T-cell (primary cell): ENCODE measurements around the gene CELA2B. TPM values are rescaled to one million over a fixed set of nuclear protein-coding genes. Genes with fewer than 3 reads are reported as not detected.
"Not testable (repeated sequence)": the region's sequence is repeated elsewhere in the genome, so short reads cannot be mapped to it uniquely, and the experiment has no call there.

Source experiments
- ATAC-seq, 4 experiments: fragments of 200-7000 bp in 3 of 4; fragments of 150-1000 bp in 1 of 4; cut with Tn5 transposase; replicated peaks in 1 of 4; 1 replicate in 3 of 4; 2 replicates in 1 of 4; pipeline ENCODE4 v1.10.0; 2021; ENCODE audit warnings: moderate library complexity in 3 of 4, mild to moderate bottlenecking in 2 of 4, moderate number of reproducible peaks in 1 of 4
- CTCF ChIA-PET, 2 donors: fragments of 300-600 bp; sonication (Branson Sonifier 250); formaldehyde crosslinking; loops; one replicate each; lab custom pipeline; 2022; ENCODE audit warnings: antibody characterized with exemption in 2 of 2; lab: Charles Lee
- POLR2A ChIA-PET, 2 donors: fragments of 300-600 bp; sonication (Branson Sonifier 250); formaldehyde crosslinking; loops; one replicate each; lab custom pipeline; 2022; ENCODE audit warnings: antibody characterized with exemption in 2 of 2; lab: Charles Lee
- DNase-seq, 35 experiments: peaks; one replicate each; pipeline versions ENCODE4 v3.0.0 to v3.0.0-alpha.2; 2013 to 2023
- H3K27ac ChIP-seq: one replicate; pipeline ENCODE4 v1.5.1; 2013; ENCODE audit warnings: low read length
- H3K27me3 ChIP-seq, 2 experiments: replicated peaks in 1 of 2; 1 replicate in 1 of 2; 2 replicates in 1 of 2; pipeline versions ENCODE4 v1.6.1 to v1.7.0; 2013; ENCODE audit warnings: low read length in 1 of 2, mixed read lengths in 1 of 2; ENCODE audit not compliant: control insufficient read depth in 2 of 2, insufficient read depth in 2 of 2; ENCODE audit errors: extremely low read depth in 1 of 2
- H3K36me3 ChIP-seq, 2 donors: 1 replicate in 1 of 2; 2 replicates in 1 of 2; pipeline versions ENCODE4 v1.6.1 to v1.7.0; 2013; ENCODE audit warnings: low read length in 1 of 2; ENCODE audit not compliant: control insufficient read depth in 2 of 2, insufficient read depth in 1 of 2; ENCODE audit errors: extremely low read depth in 1 of 2
- H3K4me1 ChIP-seq, 2 experiments: 1 replicate in 1 of 2; 2 replicates in 1 of 2; pipeline versions ENCODE4 v1.6.1 to v1.7.0; 2013; ENCODE audit warnings: low read length in 2 of 2, mixed read lengths in 1 of 2; ENCODE audit not compliant: insufficient read depth in 2 of 2, control insufficient read depth in 1 of 2; ENCODE audit errors: extremely low read depth in 1 of 2
- H3K4me3 ChIP-seq, 2 donors: 1 replicate in 1 of 2; 2 replicates in 1 of 2; pipeline versions ENCODE4 v1.5.1 to v1.7.0; 2013; ENCODE audit warnings: mild to moderate bottlenecking in 2 of 2, low read length in 1 of 2, moderate library complexity in 1 of 2; ENCODE audit not compliant: control insufficient read depth in 1 of 2; ENCODE audit errors: extremely low read depth in 1 of 2
- H3K9me3 ChIP-seq: 2 replicates; pipeline ENCODE4 v1.7.0; 2013
- H3K27ac Mint-ChIP-seq, 2 donors: one replicate each; pipeline ENCODE4 v1.8.0; 2020 to 2021; ENCODE audit warnings: mild to moderate bottlenecking in 2 of 2, mixed read lengths in 2 of 2
- H3K27me3 Mint-ChIP-seq, 2 donors: one replicate each; pipeline ENCODE4 v1.8.0; 2021 to 2022; ENCODE audit warnings: mixed read lengths in 2 of 2
- H3K36me3 Mint-ChIP-seq: one replicate; pipeline ENCODE4 v1.8.0; 2021; ENCODE audit warnings: mixed read lengths
- H3K4me1 Mint-ChIP-seq, 3 donors: one replicate each; pipeline ENCODE4 v1.8.0; 2020 to 2022; ENCODE audit warnings: mixed read lengths in 3 of 3, mild to moderate bottlenecking in 1 of 3
- H3K4me3 Mint-ChIP-seq, 3 donors: one replicate each; pipeline ENCODE4 v1.8.0; 2020 to 2022; ENCODE audit warnings: mild to moderate bottlenecking in 3 of 3, mixed read lengths in 3 of 3, moderate library complexity in 3 of 3
- H3K9me3 Mint-ChIP-seq, 3 donors: one replicate each; pipeline ENCODE4 v1.8.0; 2020 to 2022; ENCODE audit warnings: mixed read lengths in 3 of 3
- WGBS: methylation state at CpG from one replicate; pipeline ENCODE4 v1.1.5; 2013; ENCODE audit warnings: missing lambda C conversion rate; ENCODE audit not compliant: insufficient coverage; 5-methylcytosine and 5-hydroxymethylcytosine counted together
- total RNA-seq, 35 experiments: library from RNA in 6 of 35; stranded (reverse) in 6 of 35; fragments of 120-200 nt in 1 of 35; gene quantifications; one replicate each; pipeline versions ENCODE4 v1.2.1 to v1.2.4 and lab custom pipeline; 2013 to 2026

Gene CELA2B
- total RNA-seq, 5 donors from 2014 or later (not counting 1 experiment from before 2014, with no cell fraction given), result 0.30 to 0.41 TPM; not detected in 3

DNA sequence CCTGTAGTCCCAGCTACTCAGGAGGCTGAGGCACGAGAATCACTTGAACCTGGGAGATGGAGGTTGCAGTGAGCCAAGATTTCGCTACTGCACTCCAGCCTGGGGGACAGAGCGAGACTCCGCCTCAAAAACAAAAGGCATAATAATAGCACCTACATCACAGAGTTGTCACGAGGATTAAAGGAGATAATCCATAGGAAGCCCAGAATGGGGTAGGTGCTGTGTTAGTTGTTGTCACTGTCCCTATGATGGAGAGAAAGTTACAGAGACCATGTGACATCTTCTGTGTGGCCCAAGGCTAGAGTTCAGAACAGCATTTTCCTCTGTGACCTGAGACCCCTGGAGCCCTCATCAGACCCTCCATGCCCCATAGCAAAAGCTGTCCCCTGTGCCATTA lies 12.0 kb upstream of the CELA2B start:
- 80% methylated on average over 1 of the region's 5 CpGs for WGBS
- CTCF ChIA-PET, result not testable (repeated sequence)
- H3K27me3 Mint-ChIP-seq, result peaks cover 0 to 17% of the 10 kb centered on the region in 2 donors

GRCh38 chr1:15465674-15466073 lies 10.2 kb upstream of the CELA2B start:
- no peak overlapping the region for H3K27ac Mint-ChIP-seq
- POLR2A ChIA-PET, result no interaction called here
- Histone ChIP-seq H3K27me3 (peaks cover 0 to 7% of the 10 kb centered on the region in 2 experiments), H3K9me3 (no peaks in the 10 kb centered on the region), H3K36me3 (no peaks in the 10 kb centered on the region), H3K4me1 (no peaks in the 10 kb centered on the region), H3K27ac (no peak overlapping the region), H3K4me3 (no peak overlapping the region)
- CTCF ChIA-PET, result no interaction called here
- no peak overlapping the region for H3K4me3 Mint-ChIP-seq
- H3K9me3 Mint-ChIP-seq, result no peaks in the 10 kb centered on the region
- H3K4me1 Mint-ChIP-seq, result no peaks in the 10 kb centered on the region
- 73% methylated on average over 6 of the region's 7 CpGs for WGBS
- DNase-seq, result no peak
- H3K27me3 Mint-ChIP-seq, result peaks cover 0 to 15% of the 10 kb centered on the region in 2 donors
- H3K36me3 Mint-ChIP-seq, result no peaks in the 10 kb centered on the region
- ATAC-seq, result no peak

More for the DNA sequence above, 12.0 kb upstream of the CELA2B start:
- H3K4me3 Mint-ChIP-seq, H3K9me3 Mint-ChIP-seq, H3K4me3 ChIP-seq, POLR2A ChIA-PET, H3K27me3 ChIP-seq, H3K36me3 Mint-ChIP-seq, H3K4me1 Mint-ChIP-seq, H3K27ac Mint-ChIP-seq, H3K27ac ChIP-seq, H3K4me1 ChIP-seq, DNase-seq, H3K36me3 ChIP-seq, H3K9me3 ChIP-seq, ATAC-seq: not testable (repeated sequence)

DNA sequence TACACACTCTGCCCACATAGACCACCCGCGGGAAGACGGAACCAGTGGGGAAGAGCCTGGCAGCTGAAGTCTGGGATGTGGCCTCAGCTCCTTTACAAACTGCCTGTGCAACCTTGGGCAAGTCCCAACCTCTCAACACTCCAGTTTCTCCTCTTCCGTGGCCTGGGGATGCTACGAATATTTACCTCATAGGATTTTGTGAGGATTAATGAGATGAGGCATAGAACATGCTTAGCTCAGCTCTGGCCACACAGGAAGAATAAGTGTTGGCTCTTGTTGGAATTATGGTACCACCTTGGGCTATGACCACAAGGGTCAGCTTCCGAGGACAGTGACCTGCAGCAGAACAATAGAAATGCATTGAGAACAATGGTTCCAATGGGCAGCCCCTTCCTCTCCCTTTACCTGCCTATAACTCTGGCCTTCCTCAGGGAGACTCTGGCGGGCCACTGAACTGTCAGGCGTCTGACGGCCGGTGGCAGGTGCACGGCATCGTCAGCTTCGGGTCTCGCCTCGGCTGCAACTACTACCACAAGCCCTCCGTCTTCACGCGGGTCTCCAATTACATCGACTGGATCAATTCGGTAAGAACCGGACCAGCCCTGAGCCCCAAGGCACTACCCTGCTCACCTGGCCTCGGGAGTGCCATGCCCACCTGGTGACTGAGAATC lies 8.8 kb upstream of the CELA2B start:
- DNase-seq, H3K36me3 Mint-ChIP-seq, H3K4me3 Mint-ChIP-seq, CTCF ChIA-PET, H3K27ac ChIP-seq, ATAC-seq, H3K4me1 ChIP-seq, H3K27me3 ChIP-seq, H3K9me3 ChIP-seq, H3K4me3 ChIP-seq, POLR2A ChIA-PET, H3K4me1 Mint-ChIP-seq, H3K27ac Mint-ChIP-seq, H3K36me3 ChIP-seq, H3K9me3 Mint-ChIP-seq: not testable (repeated sequence)
- WGBS, result 95% methylated on average over 16 of the region's 22 CpGs
- peaks cover 0 to 15% of the 10 kb centered on the region in 2 donors for H3K27me3 Mint-ChIP-seq

DNA sequence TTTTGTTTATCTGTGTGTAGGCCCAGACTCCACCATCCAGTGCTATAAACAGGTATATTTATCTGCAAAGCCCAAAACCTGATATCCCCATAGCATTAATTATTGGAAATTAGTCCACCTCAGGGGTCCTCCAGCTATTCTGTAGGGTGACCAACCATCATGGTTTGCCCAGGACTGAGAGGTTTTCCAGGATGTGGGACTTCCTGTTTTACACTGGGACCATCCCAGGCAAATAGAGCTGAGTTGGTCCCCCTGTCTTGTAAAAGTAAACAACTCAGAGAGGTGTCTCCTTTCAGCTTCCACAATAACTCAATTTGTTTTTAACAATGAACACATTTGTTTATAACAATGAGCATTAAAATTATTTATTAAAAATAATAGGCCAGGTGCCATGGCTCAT lies 7.8 kb upstream of the CELA2B start:
- H3K36me3 ChIP-seq, result no peaks in the 10 kb centered on the region
- Mint-ChIP-seq H3K27ac (no peak overlapping the region), H3K27me3 (peaks cover 0 to 15% of the 10 kb centered on the region in 2 donors), H3K9me3 (no peaks in the 10 kb centered on the region), H3K4me1 (no peaks in the 10 kb centered on the region), H3K36me3 (no peaks in the 10 kb centered on the region), H3K4me3 (no peak overlapping the region)
- H3K4me3 ChIP-seq, result no peak overlapping the region
- H3K27me3 ChIP-seq, result peaks cover 0 to 7% of the 10 kb centered on the region in 2 experiments
- H3K27ac ChIP-seq, result no peak overlapping the region
- DNase-seq (no peak), ATAC-seq (no peak)
- H3K9me3 ChIP-seq, result no peaks in the 10 kb centered on the region
- ChIA-PET POLR2A (interaction anchor here in 1 of 2 donors (0.6 kb wide), 1 partner anchor 153 kb away, joined by 7 read pairs; no protein-coding TSS in a partner anchor), CTCF (no interaction called here)
- H3K4me1 ChIP-seq, result no peaks in the 10 kb centered on the region

DNA sequence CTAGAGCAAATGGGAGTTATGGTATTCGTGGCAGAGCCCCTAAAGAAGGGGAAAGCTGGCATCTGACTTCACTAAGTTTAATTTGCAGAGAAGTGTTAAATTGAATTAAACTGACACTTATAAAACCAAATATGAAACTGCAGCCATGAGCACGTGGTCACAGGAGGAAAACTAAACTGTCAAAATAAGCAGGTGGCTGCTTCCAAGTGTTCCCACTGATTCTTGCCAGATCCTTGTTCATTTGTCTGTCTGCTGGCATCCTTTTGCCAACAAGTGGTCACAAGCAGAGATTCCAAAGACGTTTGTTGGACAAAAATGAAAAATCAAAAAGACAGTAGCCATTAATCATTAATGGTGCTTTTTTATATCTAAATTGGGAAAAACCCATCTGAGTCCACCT lies 6.5 kb upstream of the CELA2B start:
- no peaks in the 10 kb centered on the region for H3K36me3 Mint-ChIP-seq
- Histone ChIP-seq H3K9me3 (no peaks in the 10 kb centered on the region), H3K27ac (no peak overlapping the region), H3K27me3 (peaks cover 0 to 7% of the 10 kb centered on the region in 2 experiments), H3K4me3 (no peak overlapping the region), H3K4me1 (no peaks in the 10 kb centered on the region), H3K36me3 (no peaks in the 10 kb centered on the region)
- H3K27me3 Mint-ChIP-seq, result peaks cover 0 to 11% of the 10 kb centered on the region in 2 donors
- CTCF ChIA-PET, result no interaction called here
- no peak overlapping the region for H3K4me3 Mint-ChIP-seq
- 0% methylated on average over 1 of the region's 3 CpGs for WGBS
- POLR2A ChIA-PET, result no interaction called here
- H3K4me1 Mint-ChIP-seq, result no peaks in the 10 kb centered on the region
- no peak overlapping the region for H3K27ac Mint-ChIP-seq
- H3K9me3 Mint-ChIP-seq, result no peaks in the 10 kb centered on the region
- no peak for ATAC-seq
- DNase-seq, result no peak

- H3K4me3 ChIP-seq, H3K27ac Mint-ChIP-seq, H3K27me3 ChIP-seq, CTCF ChIA-PET, H3K27me3 Mint-ChIP-seq, H3K4me3 Mint-ChIP-seq, H3K36me3 Mint-ChIP-seq, H3K9me3 Mint-ChIP-seq, DNase-seq, H3K4me1 Mint-ChIP-seq, H3K36me3 ChIP-seq, H3K9me3 ChIP-seq, H3K4me1 ChIP-seq, ATAC-seq, POLR2A ChIA-PET, H3K27ac ChIP-seq: not testable (repeated sequence)
- 80% methylated on average over 9 of the region's 9 CpGs for WGBS
Measured at GRCh38 chr1:15469821-15470448, 6.0 kb upstream of the CELA2B start.
